ENCODE data around the gene MYORG. TPM values are rescaled to one million over a fixed set of nuclear protein-coding genes. Genes with fewer than 3 reads are reported as not detected.

The MYORG gene
- total and polyA plus RNA-seq, 10 of the 15 experiments (the other 5 are each of a cell fraction or from before 2014, with no cell fraction given), result 0.05 to 0.36 (median 0.10) TPM; not detected in 1

DNA sequence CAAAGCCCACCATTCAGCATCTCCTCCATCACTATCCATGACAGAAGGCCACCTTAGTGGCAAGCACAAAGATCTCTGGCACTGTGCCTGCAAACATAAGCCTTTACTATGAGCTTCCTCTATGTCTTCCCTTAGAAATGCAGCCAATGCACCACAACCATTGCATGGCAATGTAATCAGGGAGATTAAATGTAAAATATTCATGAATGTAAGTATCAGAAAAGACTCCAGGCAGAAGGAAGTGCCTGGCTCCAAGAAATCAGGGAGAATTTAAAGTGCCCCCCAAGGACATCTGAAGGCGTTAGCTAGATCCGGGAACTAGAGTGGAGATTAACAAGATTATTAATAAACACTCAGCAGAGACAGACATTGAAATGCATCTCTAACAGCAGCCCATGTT is 32.5 kb upstream of the MYORG start (continued):
- TF ChIP-seq EED (IDR thresholded peaks at IDR 0.05; ENCODE audit: low read depth), result no peak
- TF ChIP-seq, protein P1, sequence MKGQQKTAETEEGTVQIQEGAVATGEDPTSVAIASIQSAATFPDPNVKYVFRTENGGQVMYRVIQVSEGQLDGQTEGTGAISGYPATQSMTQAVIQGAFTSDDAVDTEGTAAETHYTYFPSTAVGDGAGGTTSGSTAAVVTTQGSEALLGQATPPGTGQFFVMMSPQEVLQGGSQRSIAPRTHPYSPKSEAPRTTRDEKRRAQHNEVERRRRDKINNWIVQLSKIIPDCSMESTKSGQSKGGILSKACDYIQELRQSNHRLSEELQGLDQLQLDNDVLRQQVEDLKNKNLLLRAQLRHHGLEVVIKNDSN (IDR thresholded peaks at IDR 0.05; ENCODE audit: borderline replicate concordance, extremely low read length, insufficient read depth, low read depth, low read length), result no peak

DNA sequence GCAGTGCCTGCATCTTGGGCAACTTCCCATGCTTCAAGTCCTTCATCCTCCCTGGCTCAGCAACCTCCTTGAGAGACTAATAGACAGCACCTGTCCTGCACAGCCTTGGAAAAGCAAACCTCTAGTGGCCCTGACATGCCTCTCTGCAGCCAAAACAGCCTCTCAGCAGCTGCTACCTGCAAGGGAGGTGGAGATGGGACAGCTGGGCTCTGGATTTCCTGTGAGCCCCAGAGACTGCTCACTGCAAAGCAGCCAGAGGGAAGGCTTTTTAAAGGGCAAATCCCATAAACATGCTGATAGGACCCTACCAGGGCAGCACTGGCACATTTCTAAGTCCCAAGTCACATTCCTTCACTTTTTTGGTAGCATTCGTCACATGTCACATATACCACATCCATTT is 31.5 kb upstream of the MYORG start:
- in situ Hi-C loops (cut with MboI), result no loop called here
- RAD21 ChIA-PET (ENCODE audit: unreplicated experiment), result no interaction called here
- TF ChIP-seq EED (IDR thresholded peaks at IDR 0.05; ENCODE audit: low read depth) (no peak), RELA (IDR thresholded peaks at IDR 0.05; ENCODE audit: borderline replicate concordance, partially characterized antibody) (no peak), ZNF217 (IDR thresholded peaks at IDR 0.05) (no peak), YBX1 (IDR thresholded peaks at IDR 0.05) (no peak), ESRRA (IDR thresholded peaks at IDR 0.05; ENCODE audit: low read length) (no peak), CBX5 (IDR thresholded peaks at IDR 0.05; ENCODE audit: low read depth) (no peak)
- TF ChIP-seq, protein P2, sequence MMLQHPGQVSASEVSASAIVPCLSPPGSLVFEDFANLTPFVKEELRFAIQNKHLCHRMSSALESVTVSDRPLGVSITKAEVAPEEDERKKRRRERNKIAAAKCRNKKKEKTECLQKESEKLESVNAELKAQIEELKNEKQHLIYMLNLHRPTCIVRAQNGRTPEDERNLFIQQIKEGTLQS (IDR thresholded peaks at IDR 0.05; ENCODE audit: borderline replicate concordance, extremely low read depth, low read depth, low read length), result no peak
- TF ChIP-seq, protein P3, sequence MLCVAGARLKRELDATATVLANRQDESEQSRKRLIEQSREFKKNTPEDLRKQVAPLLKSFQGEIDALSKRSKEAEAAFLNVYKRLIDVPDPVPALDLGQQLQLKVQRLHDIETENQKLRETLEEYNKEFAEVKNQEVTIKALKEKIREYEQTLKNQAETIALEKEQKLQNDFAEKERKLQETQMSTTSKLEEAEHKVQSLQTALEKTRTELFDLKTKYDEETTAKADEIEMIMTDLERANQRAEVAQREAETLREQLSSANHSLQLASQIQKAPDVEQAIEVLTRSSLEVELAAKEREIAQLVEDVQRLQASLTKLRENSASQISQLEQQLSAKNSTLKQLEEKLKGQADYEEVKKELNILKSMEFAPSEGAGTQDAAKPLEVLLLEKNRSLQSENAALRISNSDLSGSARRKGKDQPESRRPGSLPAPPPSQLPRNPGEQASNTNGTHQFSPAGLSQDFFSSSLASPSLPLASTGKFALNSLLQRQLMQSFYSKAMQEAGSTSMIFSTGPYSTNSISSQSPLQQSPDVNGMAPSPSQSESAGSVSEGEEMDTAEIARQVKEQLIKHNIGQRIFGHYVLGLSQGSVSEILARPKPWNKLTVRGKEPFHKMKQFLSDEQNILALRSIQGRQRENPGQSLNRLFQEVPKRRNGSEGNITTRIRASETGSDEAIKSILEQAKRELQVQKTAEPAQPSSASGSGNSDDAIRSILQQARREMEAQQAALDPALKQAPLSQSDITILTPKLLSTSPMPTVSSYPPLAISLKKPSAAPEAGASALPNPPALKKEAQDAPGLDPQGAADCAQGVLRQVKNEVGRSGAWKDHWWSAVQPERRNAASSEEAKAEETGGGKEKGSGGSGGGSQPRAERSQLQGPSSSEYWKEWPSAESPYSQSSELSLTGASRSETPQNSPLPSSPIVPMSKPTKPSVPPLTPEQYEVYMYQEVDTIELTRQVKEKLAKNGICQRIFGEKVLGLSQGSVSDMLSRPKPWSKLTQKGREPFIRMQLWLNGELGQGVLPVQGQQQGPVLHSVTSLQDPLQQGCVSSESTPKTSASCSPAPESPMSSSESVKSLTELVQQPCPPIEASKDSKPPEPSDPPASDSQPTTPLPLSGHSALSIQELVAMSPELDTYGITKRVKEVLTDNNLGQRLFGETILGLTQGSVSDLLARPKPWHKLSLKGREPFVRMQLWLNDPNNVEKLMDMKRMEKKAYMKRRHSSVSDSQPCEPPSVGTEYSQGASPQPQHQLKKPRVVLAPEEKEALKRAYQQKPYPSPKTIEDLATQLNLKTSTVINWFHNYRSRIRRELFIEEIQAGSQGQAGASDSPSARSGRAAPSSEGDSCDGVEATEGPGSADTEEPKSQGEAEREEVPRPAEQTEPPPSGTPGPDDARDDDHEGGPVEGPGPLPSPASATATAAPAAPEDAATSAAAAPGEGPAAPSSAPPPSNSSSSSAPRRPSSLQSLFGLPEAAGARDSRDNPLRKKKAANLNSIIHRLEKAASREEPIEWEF (IDR thresholded peaks at IDR 0.05; ENCODE audit: insufficient replicate concordance, low read depth, low read length), result no peak
- TF ChIP-seq, protein P4, sequence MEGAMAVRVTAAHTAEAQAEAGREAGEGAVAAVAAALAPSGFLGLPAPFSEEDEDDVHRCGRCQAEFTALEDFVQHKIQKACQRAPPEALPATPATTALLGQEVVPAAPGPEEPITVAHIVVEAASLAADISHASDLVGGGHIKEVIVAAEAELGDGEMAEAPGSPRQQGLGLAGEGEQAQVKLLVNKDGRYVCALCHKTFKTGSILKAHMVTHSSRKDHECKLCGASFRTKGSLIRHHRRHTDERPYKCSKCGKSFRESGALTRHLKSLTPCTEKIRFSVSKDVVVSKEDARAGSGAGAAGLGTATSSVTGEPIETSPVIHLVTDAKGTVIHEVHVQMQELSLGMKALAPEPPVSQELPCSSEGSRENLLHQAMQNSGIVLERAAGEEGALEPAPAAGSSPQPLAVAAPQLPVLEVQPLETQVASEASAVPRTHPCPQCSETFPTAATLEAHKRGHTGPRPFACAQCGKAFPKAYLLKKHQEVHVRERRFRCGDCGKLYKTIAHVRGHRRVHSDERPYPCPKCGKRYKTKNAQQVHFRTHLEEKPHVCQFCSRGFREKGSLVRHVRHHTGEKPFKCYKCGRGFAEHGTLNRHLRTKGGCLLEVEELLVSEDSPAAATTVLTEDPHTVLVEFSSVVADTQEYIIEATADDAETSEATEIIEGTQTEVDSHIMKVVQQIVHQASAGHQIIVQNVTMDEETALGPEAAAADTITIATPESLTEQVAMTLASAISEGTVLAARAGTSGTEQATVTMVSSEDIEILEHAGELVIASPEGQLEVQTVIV (IDR thresholded peaks at IDR 0.05; ENCODE audit: borderline replicate concordance, partially characterized antibody), result no peak

More for the DNA sequence above, 31.5 kb upstream of the MYORG start:
- no peak overlapping the region for H3K27ac ChIP-seq (ENCODE audit: control insufficient read depth, insufficient read depth)
- H3K79me2 ChIP-seq (ENCODE audit: control insufficient read depth, insufficient read depth, low read length), result no peaks in the 10 kb centered on the region
- FAIRE-seq (no peak), ATAC-seq (no peak), DNase-seq (ENCODE audit: low read depth, low spot score) (no peak)
- H3K27me3 ChIP-seq (replicated peaks in 1 of 2; ENCODE audit: control insufficient read depth in 2 of 2, insufficient read depth in 2 of 2, low read length in 1 of 2), result peaks cover 0 to 3% of the 10 kb centered on the region in 2 experiments; a peak in 3 of 4 replicates
- SMC1A ChIA-PET (ENCODE audit: uncharacterized antibody, unreplicated experiment), result no interaction called here
- no peak overlapping the region for H3K4me3 ChIP-seq
- no peaks in the 10 kb centered on the region for H3K4me1 ChIP-seq (ENCODE audit: control insufficient read depth, insufficient read depth, low read length)
- POLR2A ChIA-PET, result no interaction called here
- no peak overlapping the region for H3K9ac ChIP-seq (ENCODE audit: control insufficient read depth, insufficient read depth, low read length)
- H2AFZ ChIP-seq (ENCODE audit: control insufficient read depth, low read depth, low read length), result no peak overlapping the region
- BruUV-seq (replicated peaks), result no TSS peak
- intact Hi-C loops (cut with micrococcal nuclease; ENCODE audit: unreplicated experiment), result no loop called here
- no peaks in the 10 kb centered on the region for H3K36me3 ChIP-seq (ENCODE audit: control insufficient read depth in 2 of 2, insufficient read depth in 2 of 2, low read length in 1 of 2)
- CTCF ChIA-PET, result interaction anchor here (1.0 kb wide), 1 partner anchor 184 kb away, joined by 3 read pairs; no protein-coding TSS in a partner anchor
- no peak overlapping the region for H3K4me2 ChIP-seq (ENCODE audit: control insufficient read depth, insufficient read depth)
- 0% methylated on average over 1 of the region's 1 CpG for WGBS (ENCODE audit: insufficient coverage, insufficient replicate concordance, low lambda C conversion rate, missing lambda C conversion rate)
- H4K20me1 ChIP-seq (ENCODE audit: control insufficient read depth, insufficient read depth), result no peaks in the 10 kb centered on the region
- H3K9me3 ChIP-seq (replicated peaks; ENCODE audit: control insufficient read depth, insufficient read depth, low read length), result no peaks in the 10 kb centered on the region; the same call in 2 of the 3 replicates

Measured in GM12878 (cell line).